H9 (cell line): ENCODE data around the gene WIF1. TPM values are rescaled to one million over a fixed set of nuclear protein-coding genes. Genes with fewer than 3 reads are reported as not detected.
A peak's percentile ranks its signal among the peaks of the same experiment; 100 is the strongest.

Experiments
- DNase-seq: peaks from one replicate; pipeline ENCODE4 v3.0.0-alpha.2; 2017
- H2AFZ ChIP-seq: one replicate; pipeline ENCODE4 v1.6.1; 2013; ENCODE audit warnings: mild to moderate bottlenecking, low read length, control low read depth, moderate library complexity
- H2AK5ac ChIP-seq: 2 replicates; pipeline ENCODE4 v1.6.1; 2013; ENCODE audit warnings: low read length, control low read depth, mixed read lengths; ENCODE audit not compliant: insufficient read length
- H2BK120ac ChIP-seq: one replicate; pipeline ENCODE4 v1.6.1; 2013; ENCODE audit warnings: low read depth, mild to moderate bottlenecking, low read length, control low read depth, inconsistent platforms; ENCODE audit not compliant: poor library complexity, severe bottlenecking
- H2BK12ac ChIP-seq: 2 replicates; pipeline ENCODE4 v1.6.1; 2013; ENCODE audit warnings: low read length, control low read depth, mixed read lengths, low read depth; ENCODE audit not compliant: insufficient read length
- H2BK15ac ChIP-seq: 2 replicates; pipeline ENCODE4 v1.6.1; 2013; ENCODE audit warnings: low read depth, low read length, control low read depth
- H2BK20ac ChIP-seq: one replicate; pipeline ENCODE4 v1.6.1; 2013; ENCODE audit warnings: low read depth, mild to moderate bottlenecking, low read length, control low read depth, inconsistent platforms; ENCODE audit not compliant: poor library complexity, severe bottlenecking
- H2BK5ac ChIP-seq: 2 replicates; pipeline ENCODE4 v1.6.1; 2013; ENCODE audit warnings: low read length, control low read depth, mixed read lengths; ENCODE audit not compliant: insufficient read length
- H3K14ac ChIP-seq: 2 replicates; pipeline ENCODE4 v1.6.1; 2013; ENCODE audit warnings: low read length, control low read depth; ENCODE audit not compliant: insufficient read depth
- H3K18ac ChIP-seq: 2 replicates; pipeline ENCODE4 v1.6.1; 2013; ENCODE audit warnings: low read depth, mild to moderate bottlenecking, mixed read lengths, low read length, control low read depth; ENCODE audit not compliant: insufficient read length
- H3K23ac ChIP-seq: 2 replicates; pipeline ENCODE4 v1.6.1; 2013; ENCODE audit warnings: low read length, control low read depth, mixed read lengths, low read depth; ENCODE audit not compliant: insufficient read length
- H3K23me2 ChIP-seq: 2 replicates; pipeline ENCODE4 v1.6.1; 2013; ENCODE audit warnings: low read depth, mild to moderate bottlenecking, mixed read lengths, low read length, control low read depth; ENCODE audit not compliant: insufficient read length, poor library complexity, severe bottlenecking
- H3K27ac ChIP-seq: 2 replicates; pipeline ENCODE4 v1.5.1; 2013; ENCODE audit warnings: low read length, control low read depth, mixed read lengths, low read depth; ENCODE audit not compliant: insufficient read length
- H3K27me3 ChIP-seq: 2 replicates; pipeline ENCODE4 v1.6.1; 2013; ENCODE audit warnings: low read length, control low read depth, inconsistent platforms; ENCODE audit not compliant: insufficient read depth
- H3K4ac ChIP-seq: 2 replicates; pipeline ENCODE4 v1.6.1; 2013; ENCODE audit warnings: low read depth, mild to moderate bottlenecking, control low read depth, inconsistent platforms, low read length, moderate library complexity
- H3K4me1 ChIP-seq: 2 replicates; pipeline ENCODE4 v1.6.1; 2013; ENCODE audit warnings: low read length, control low read depth, inconsistent platforms; ENCODE audit not compliant: insufficient read depth
- H3K4me2 ChIP-seq: 2 replicates; pipeline ENCODE4 v1.6.1; 2013; ENCODE audit warnings: low read length, control low read depth, mixed read lengths; ENCODE audit not compliant: insufficient read length, insufficient read depth
- H3K56ac ChIP-seq: 2 replicates; pipeline ENCODE4 v1.6.1; 2013; ENCODE audit warnings: low read depth, mild to moderate bottlenecking, mixed read lengths, low read length, control low read depth; ENCODE audit not compliant: insufficient read length
- H3K79me1 ChIP-seq: 2 replicates; pipeline ENCODE4 v1.6.1; 2013; ENCODE audit warnings: low read depth, mild to moderate bottlenecking, moderate library complexity, low read length, control low read depth, inconsistent platforms; ENCODE audit not compliant: insufficient read depth, poor library complexity, severe bottlenecking
- H3K79me2 ChIP-seq: 2 replicates; pipeline ENCODE4 v1.6.1; 2013; ENCODE audit warnings: low read length, control low read depth, inconsistent platforms; ENCODE audit not compliant: insufficient read depth
- H3K9ac ChIP-seq: 2 replicates; pipeline ENCODE4 v1.6.1; 2013; ENCODE audit warnings: low read length, control low read depth, mixed read lengths; ENCODE audit not compliant: insufficient read length; ENCODE audit errors: extremely low read depth
- H3K9me3 ChIP-seq: one replicate; pipeline ENCODE4 v1.6.1; 2013; ENCODE audit warnings: low read depth, low read length, inconsistent platforms; ENCODE audit not compliant: control insufficient read depth
- H3T11ph ChIP-seq: one replicate; pipeline ENCODE4 v1.6.1; 2013; ENCODE audit warnings: mild to moderate bottlenecking, low read length, control low read depth, inconsistent platforms
- H4K20me1 ChIP-seq: one replicate; pipeline ENCODE4 v1.6.1; 2013; ENCODE audit not compliant: control insufficient read depth, insufficient read length, insufficient read depth
- H4K5ac ChIP-seq: 2 replicates; pipeline ENCODE4 v1.6.1; 2013; ENCODE audit warnings: low read depth, mild to moderate bottlenecking, mixed read lengths, low read length, control low read depth; ENCODE audit not compliant: insufficient read length
- H4K8ac ChIP-seq: replicated peaks from 2 replicates; pipeline ENCODE4 v1.6.1; 2013; ENCODE audit warnings: low read length, control low read depth, mixed read lengths, low read depth; ENCODE audit not compliant: insufficient read length
- H4K91ac ChIP-seq: 2 replicates; pipeline ENCODE4 v1.6.1; 2013; ENCODE audit warnings: low read depth, mild to moderate bottlenecking, moderate library complexity, mixed read lengths, low read length, control low read depth; ENCODE audit not compliant: insufficient read length
- H3K27ac Mint-ChIP-seq, 3 experiments: 2 replicates in 2 of 3; 3 replicates in 1 of 3; pipeline ENCODE4 v1.8.0; 2020 to 2021; ENCODE audit warnings: mixed read lengths in 3 of 3, mild to moderate bottlenecking in 1 of 3, moderate library complexity in 1 of 3
- H3K27me3 Mint-ChIP-seq: 2 replicates; pipeline ENCODE4 v1.8.0; 2021; ENCODE audit warnings: low read depth, mild to moderate bottlenecking, moderate library complexity, mixed read lengths
- H3K36me3 Mint-ChIP-seq, 3 experiments: 2 replicates in 2 of 3; 3 replicates in 1 of 3; pipeline ENCODE4 v1.8.0; 2020 to 2021; ENCODE audit warnings: low read depth in 3 of 3, mixed read lengths in 3 of 3; ENCODE audit not compliant: insufficient read depth in 1 of 3
- H3K4me1 Mint-ChIP-seq, 2 experiments: 2 replicates each; pipeline ENCODE4 v1.8.0; 2020; ENCODE audit warnings: mixed read lengths in 2 of 2
- H3K4me3 Mint-ChIP-seq, 2 experiments: 2 replicates in 1 of 2; 3 replicates in 1 of 2; pipeline ENCODE4 v1.8.0; 2020 to 2021; ENCODE audit warnings: mild to moderate bottlenecking in 2 of 2, mixed read lengths in 2 of 2, moderate library complexity in 1 of 2
- H3K9me3 Mint-ChIP-seq, 2 experiments: 2 replicates in 1 of 2; 3 replicates in 1 of 2; pipeline ENCODE4 v1.8.0; 2020; ENCODE audit warnings: mild to moderate bottlenecking in 2 of 2, mixed read lengths in 2 of 2, moderate library complexity in 1 of 2
- CTCF ChIP-seq: fragments of 200-600 bp; sonication (generic); conservative IDR thresholded peaks from 3 replicates; pipeline ENCODE4 v1.8.0; 2021; ENCODE audit warnings: antibody characterized with exemption, mild to moderate bottlenecking
- WGBS: extraction: QIAGEN DNeasy Blood & Tissue Kit; methylation state at CpG from one replicate; pipeline ENCODE4 v1.1.7; 2013; ENCODE audit warnings: missing lambda C conversion rate, low lambda C conversion rate, mixed read lengths; ENCODE audit not compliant: insufficient read length; ENCODE audit errors: extremely low coverage; 5-methylcytosine and 5-hydroxymethylcytosine counted together
- total RNA-seq: library from RNA; stranded (reverse); gene quantifications from 2 replicates; pipeline ENCODE4 v1.2.1, GENCODE V29; 2021

WIF1 gene
- total RNA-seq, 1 experiment from 2014 or later = 0.98 TPM

GRCh38 chr12:65022960-65023359 lies 98.1 kb downstream of the WIF1 start:
- Mint-ChIP-seq H3K4me1 (peaks cover 20 to 31% of the 10 kb centered on the region in 2 experiments), H3K27me3 (peaks cover 2% of the 10 kb centered on the region; the same call in 1 of the 2 replicates), H3K27ac (peak overlapping the region in 1 of 3 experiments; percentile 80; a peak in 1 of 7 replicates), H3K9me3 (peaks cover 2 to 4% of the 10 kb centered on the region in 2 experiments; a peak in 1 of 5 replicates), H3K4me3 (no peak overlapping the region), H3K36me3 (peaks cover 0 to 4% (median 2%) of the 10 kb centered on the region in 3 experiments; a peak in 1 of 7 replicates)
- no peak overlapping the region for H3K4ac ChIP-seq
- H2AK5ac ChIP-seq = no peak overlapping the region
- H3K23ac ChIP-seq = no peak overlapping the region
- no peaks in the 10 kb centered on the region for H3K23me2 ChIP-seq
- H2BK20ac ChIP-seq = no peak overlapping the region
- H4K5ac ChIP-seq = no peak overlapping the region
- no peak overlapping the region for H3K4me2 ChIP-seq
- TF ChIP-seq CTCF = no peak
- H3K4me1 ChIP-seq = peaks cover 3% of the 10 kb centered on the region; the same call in 1 of the 2 replicates
- no peak overlapping the region for H2BK120ac ChIP-seq
- H4K8ac ChIP-seq = no peak overlapping the region
- no peak overlapping the region for H3K27ac ChIP-seq
- no peak overlapping the region for H3K18ac ChIP-seq
- no peak overlapping the region for H3K14ac ChIP-seq
- no peak overlapping the region for H2BK15ac ChIP-seq
- H4K20me1 ChIP-seq = no peaks in the 10 kb centered on the region
- no peaks in the 10 kb centered on the region for H3K27me3 ChIP-seq
- no peak overlapping the region for H4K91ac ChIP-seq
- no peaks in the 10 kb centered on the region for H3K9me3 ChIP-seq
- H3K56ac ChIP-seq = no peak overlapping the region
- no peak overlapping the region for H2AFZ ChIP-seq
- H2BK12ac ChIP-seq = no peak overlapping the region
- no peaks in the 10 kb centered on the region for H3K79me2 ChIP-seq
- H3T11ph ChIP-seq = no peak overlapping the region
- no CpG with 5 or more reads among the region's 1 CpG for WGBS
- H3K79me1 ChIP-seq = no peaks in the 10 kb centered on the region
- H2BK5ac ChIP-seq = no peak overlapping the region
- H3K9ac ChIP-seq = no peak overlapping the region
- no peak for DNase-seq
